ENCODE measurements around the gene C1orf167.

DNA sequence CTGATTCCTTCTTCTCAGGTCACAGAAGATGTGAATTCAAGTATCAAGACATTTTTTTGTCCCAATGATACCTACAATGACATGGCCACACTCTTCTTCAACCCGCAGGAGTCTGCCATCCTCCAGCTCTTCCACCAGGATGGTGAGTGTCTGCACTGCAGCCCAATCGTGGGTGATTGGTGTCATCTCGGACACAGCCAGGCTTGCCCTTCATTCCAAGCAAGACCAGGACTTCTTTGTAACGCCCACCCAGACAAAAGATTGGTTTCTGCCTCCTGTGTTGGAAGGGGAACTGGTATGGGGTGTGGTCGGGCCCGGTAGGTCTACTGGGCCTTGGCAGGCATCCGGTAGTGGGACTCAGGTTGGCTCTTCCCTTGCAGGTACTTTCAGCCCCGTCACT lies 71.5 kb downstream of the C1orf167 start:
- no peak for TF ChIP-seq EZH2 (IDR thresholded peaks at IDR 0.05; ENCODE audit: borderline replicate concordance, control insufficient read depth, low read depth, low read length)
- TF ChIP-seq, protein P1, sequence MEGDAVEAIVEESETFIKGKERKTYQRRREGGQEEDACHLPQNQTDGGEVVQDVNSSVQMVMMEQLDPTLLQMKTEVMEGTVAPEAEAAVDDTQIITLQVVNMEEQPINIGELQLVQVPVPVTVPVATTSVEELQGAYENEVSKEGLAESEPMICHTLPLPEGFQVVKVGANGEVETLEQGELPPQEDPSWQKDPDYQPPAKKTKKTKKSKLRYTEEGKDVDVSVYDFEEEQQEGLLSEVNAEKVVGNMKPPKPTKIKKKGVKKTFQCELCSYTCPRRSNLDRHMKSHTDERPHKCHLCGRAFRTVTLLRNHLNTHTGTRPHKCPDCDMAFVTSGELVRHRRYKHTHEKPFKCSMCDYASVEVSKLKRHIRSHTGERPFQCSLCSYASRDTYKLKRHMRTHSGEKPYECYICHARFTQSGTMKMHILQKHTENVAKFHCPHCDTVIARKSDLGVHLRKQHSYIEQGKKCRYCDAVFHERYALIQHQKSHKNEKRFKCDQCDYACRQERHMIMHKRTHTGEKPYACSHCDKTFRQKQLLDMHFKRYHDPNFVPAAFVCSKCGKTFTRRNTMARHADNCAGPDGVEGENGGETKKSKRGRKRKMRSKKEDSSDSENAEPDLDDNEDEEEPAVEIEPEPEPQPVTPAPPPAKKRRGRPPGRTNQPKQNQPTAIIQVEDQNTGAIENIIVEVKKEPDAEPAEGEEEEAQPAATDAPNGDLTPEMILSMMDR (IDR thresholded peaks at IDR 0.05 in 2 of 3, conservative IDR thresholded peaks at IDR 0.05 in 1 of 3; ENCODE audit: control insufficient read depth in 2 of 3, extremely low read depth in 1 of 3, insufficient read depth in 1 of 3, low read depth in 3 of 3, low read length in 3 of 3) = no peak
